NCI-H2227 treated with DMSO at 0.1 percent for 48 hours (cell line): Measurements from ENCODE around the gene TAOK1.

Source experiments
- DNase-seq: peaks from one replicate; lab custom pipeline; 2025; lab: John Stamatoyannopoulos, UW

Gene TAOK1

DNA sequence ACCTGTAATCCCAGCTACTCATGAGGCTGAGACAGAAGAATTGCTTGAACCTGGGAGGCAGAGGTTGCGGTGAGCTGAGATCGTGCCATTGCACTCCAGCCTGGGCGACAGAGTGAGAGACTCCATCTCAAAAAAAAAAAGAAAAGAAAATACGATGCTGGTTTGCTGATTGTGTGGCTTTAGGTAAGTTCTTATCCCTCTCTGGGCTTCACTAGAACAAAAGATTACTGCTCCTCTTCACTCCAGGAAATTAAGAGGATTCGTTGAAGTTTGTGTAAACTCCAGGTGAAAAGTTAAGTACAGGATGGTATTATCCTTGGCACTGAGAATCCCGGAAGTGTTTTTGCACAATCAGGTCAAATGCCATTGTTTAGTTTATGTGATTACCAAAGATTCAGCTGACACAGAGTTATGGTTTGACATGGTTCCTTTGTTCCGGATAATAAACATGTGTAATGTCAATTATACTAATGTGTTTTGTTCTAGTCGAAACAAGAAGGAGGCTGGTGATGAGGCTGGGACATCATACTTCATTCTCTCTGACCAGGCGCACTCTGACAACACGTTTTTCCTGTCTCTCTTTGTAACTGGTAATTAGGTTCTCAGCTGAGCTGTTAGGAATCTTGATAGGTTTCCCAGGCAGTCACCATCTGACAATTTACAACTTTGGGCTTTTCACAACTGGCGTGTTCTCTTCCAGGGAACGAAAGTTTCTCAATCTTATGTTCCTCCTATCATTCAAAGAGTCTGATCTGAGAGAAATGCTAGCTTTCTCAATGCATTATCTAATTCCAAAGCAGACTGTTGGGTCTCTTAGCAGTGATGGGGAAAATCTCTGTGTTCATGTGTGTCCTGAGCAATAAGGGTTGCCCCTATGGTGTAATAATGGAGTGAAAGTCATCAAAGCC is 10.8 kb upstream of the TAOK1 start:
- peak; percentile 11 for DNase-seq

DNA sequence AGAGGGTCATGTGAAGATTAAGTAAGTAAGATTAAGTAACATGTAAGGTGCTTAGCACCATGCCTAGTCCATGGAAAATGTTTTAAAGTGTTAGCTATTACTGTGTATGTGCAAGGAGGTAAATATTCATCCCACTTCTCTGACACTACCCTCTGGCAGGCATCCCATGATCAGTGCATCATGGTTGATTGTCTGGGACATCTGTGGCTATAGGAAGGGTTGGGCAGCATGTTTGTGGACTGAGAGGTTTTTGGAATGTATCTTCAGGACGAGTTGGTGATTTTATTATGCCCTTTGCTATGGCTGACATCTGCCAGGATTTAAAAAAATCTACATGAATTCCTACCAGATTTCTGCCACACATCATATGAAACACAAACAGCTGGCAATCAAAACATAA is 6.5 kb upstream of the TAOK1 start:
- no peak for DNase-seq

DNA sequence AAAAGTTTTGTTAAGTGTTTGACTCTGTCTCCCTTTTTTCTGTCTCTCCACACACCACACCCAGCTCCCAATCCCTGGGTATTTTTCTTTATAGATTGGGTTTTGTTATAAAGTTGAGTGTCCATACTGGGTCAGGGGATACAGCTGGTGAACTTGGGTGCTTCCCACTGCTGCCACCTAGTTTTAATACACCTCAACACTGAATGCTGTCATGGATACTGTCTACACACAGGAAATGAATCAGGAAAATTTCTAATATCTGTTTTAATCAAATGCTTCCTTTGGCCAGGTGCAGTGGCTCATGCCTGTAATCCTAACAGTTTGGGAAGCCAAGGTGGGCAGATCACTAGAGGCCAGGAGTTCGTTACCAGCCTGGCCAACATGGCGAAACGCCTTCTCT is 5.3 kb upstream of the TAOK1 start:
- no peak for DNase-seq

DNA sequence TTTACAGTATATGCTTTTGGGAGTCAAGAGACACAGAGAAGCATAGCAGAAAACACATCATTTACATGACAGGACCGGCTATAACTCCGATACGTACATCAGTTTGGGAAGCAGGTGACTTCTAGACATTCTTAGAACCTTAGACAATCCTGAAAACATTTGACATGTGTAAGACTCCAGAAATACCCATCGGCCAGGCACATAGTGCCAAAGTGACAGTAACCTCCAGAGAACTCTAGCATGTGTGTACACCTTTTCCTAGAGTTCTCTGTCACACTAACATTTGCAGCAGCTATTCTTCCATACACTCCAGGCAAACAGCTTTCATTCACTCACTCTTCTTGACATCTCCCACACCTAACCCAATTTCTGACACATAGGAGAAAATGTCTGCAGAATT is 3.4 kb upstream of the TAOK1 start:
- no peak for DNase-seq

DNA sequence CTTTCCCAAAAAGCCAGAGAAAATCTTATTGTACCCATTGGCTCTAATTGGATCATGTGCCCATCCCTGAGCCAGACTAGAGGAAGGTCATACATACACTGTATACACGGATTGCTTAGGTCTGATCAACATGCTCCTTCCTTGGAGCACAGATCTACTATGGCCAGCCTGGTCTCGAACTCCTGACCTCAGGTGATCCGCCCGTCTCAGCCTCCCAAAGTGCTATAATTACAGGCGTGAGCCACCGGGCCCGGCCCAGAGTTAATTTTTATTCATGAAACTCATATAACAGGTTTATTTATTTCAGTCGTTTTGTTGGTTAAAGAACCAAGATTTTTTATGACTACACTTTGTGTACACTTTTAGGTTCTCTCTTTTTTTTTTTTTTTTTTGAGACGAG is 1.2 kb upstream of the TAOK1 start:
- no peak for DNase-seq

DNA sequence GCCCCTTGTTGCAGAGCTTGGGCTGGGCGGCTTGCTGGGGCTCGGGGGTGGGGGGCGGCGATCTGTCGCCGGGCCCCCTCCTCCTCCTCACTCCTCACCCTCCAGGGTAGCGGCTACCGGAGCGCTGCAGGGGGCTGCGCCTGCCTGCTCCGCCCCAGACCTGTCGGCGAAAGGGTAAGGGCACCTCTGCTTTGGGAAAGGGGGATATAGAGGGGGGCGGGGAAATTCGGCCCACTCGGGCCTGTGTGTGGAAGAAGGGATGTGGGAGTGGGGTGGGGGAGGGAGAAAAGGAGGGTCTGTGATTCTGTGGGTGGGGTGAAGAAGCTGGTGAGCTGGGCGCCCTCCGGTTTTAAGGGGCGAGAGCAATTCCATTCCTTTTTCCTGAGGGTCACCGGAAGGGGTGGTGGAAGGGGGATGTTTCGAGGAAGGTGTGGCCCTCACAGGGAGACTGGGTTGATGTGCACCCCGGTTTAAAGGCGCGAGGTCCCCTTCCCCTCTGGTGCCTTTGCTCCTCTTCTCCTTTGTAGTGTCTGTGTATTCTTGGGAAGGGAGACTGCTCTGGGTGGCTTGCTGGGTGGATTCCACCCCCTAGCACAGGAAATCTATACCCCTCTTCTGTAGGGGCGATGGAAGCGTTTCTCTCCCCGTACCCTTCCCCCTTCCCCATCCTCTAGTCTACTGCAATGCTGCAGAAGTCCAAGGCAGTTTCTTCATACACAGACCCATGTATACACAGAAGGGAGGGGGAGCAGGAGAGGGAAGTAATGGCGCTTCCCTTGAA is 878 bp downstream of the TAOK1 start:
- no peak for DNase-seq

DNA sequence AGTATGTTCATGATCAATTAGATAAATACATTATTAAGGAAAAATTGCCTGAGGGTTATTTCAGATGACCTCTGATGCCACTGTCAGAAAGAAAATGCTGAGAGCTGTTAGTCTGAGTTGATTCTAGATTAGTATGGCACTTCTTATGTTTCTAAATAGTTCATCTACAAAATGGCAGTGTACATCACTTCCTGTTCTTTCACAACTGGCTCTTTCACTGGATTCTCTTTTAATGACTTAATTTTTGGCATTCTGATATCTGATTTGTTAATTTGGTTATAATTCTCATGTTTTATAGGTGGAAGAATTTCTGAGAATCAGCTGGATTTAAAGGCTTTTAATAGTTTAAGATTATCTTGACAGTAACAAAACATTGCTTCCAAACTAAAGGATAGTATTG is 3.3 kb downstream of the TAOK1 start:
- DNase-seq = no peak

DNA sequence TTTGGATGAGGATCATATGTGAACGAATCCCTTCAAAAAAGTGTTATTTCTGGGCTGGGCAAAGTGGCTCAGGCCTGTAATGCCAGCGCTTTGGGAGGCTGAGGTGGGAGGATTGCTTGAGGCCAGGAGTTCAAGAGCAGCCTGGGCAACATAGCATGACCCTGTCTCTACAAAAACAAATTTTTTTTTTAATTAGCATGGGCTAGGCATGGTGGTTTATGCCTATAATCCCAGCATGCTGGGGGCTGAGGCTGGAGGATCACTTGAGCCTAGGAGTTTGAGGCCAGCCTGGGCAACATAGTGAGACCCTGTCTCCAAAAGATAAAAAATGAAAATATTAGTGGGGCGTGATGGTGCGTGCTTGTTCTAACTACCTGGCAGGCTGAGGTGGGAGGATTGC is 4.6 kb downstream of the TAOK1 start:
- DNase-seq = no peak

DNA sequence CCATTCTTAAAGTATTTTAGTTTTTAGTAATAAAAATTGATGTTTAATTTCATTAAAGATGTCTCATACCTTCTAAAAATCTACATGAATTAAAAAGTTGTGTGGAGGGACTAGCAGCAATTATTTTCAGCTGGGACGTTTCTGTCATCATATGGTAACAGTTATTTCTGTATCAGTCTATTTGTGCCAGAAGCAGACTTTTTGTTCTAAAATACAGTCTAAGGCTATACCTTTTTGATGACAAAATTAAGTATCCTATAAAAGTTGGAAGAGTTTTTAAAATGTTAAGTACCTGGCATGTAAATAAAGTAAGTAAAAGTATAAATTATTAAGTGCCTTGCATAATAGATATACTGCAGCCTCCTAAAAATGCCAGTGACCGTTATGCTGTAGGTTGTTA is 5.9 kb downstream of the TAOK1 start:
- DNase-seq = no peak

DNA sequence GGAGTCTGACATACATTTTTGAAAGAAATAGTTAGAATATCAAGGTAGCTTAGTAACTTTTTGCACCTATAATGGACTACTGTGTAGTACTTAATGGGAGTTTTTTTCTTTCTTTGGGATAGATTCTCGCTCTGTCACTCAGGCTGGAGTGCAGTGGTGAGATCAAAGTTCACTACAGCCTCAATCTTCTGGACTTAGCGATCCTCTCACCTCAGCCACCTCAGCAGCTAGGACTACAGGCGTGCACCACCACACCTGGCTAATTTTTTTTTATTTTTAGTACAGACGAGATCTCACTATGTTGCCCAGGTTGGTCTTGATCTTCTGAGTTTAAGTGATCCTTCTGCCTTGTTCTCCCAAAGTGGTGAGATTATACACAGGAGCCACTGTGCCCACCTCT is 9.5 kb downstream of the TAOK1 start:
- no peak for DNase-seq

DNA sequence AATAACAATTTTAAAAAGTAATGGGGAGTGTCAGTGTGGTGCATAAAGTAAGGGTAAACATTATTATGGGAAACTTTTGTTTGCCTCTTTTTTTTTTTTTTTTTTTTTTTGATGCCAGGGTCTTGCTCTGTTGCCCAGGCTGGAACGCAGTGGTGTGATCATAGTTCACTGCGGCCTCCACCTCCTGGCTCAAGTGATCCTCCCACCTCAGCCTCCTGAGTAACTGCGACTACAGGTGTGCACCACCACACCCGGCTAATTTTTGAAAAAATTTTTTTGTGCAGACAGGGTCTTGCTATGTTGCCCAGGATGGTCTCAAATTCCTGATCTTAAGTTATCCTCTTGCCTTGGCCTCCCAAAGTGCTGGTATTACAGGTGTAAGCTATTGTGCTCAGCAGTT is 10.7 kb downstream of the TAOK1 start:
- DNase-seq = no peak

DNA sequence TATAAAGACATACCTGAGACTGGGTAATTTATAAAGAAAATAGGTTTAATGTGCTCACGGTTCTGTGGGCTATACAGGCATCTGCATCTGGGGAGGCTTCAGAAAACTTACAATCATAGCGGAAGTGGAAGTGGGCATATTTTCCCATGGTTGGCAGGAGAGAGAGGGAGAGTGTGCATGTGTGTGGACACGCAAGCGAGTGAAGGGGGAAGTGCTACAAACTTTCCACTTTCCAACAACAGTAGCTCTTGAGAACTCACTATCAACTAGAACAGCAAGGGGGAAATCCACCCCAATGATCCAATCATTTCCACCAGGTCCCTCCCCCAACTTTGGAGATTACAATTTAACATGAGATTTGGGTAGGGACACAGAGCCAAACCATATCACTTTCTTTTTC is 11.1 kb downstream of the TAOK1 start:
- no peak for DNase-seq

DNA sequence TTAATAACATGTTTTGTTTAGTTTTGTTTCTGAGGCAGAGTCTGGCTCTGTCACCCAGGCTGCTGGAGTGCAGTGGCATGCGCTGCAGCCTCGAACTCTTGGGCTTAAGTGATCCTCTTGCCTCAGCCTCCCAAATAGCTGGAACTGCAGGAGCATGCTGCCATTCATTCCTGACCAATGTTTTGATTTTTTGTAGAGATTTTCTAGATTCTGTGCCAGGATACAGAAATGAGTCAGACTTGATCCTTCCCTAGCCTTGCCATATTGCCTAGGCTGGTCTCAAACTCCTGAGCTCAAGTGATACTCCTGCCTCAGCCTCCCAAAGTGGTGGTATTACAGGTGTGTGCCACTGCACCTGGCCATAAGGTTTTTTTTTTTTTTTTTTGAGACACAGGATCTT is 17.7 kb downstream of the TAOK1 start:
- DNase-seq = no peak

DNA sequence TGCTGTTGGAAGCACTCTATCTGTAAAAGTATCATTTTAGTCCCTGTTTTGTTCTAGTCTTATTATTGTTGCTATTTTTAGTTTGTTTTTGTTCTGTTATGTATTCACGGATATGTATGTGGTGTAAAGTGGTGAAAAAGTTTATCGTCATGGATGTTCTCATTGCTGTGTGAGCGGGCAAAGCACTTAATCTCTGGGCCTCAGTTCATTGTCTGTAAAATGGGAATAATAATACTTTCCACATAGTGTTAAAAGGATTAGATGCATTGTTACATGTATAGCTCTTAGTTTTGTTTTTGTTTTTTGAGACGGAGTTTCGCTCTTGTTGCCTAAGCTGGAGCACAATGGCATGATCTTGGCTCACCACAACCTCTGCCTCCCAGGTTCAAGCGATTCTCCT is 19.8 kb downstream of the TAOK1 start:
- no peak for DNase-seq

DNA sequence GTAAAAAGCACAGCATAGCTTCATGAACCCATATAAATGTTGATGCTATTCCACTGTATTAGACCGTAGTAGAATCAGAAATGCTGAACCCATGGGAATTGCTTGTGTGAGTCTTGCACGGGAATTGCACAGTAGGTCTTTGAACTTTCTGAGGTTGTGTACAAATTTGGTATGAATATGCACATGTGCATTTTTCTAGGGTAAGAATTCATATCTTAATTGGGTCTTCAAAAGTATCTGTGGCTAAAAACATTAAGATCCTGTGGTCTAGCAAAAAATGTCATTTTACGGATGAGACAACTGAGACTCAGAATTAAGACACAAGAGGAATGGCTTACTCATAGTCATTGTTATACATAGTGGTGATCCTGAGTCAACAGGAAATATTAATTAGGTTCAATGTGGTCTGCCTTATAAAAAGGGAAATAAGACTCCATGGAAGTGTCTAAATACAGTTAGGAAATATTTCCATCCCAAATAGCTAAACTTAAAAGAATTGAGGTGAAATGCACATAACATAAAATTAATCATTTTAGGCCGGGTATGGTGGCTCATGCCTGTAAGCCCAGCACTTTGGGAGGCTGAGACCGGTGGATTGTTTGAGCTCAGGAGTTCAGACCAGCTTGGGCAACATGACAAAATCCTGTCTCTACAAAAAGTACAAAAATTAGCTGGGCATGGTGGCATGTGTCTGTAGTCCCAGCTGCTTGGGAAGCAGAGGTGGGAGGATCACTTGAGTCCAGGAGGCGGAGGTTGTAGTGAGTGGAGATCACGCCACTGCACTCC is 22.8 kb downstream of the TAOK1 start:
- DNase-seq = no peak

DNA sequence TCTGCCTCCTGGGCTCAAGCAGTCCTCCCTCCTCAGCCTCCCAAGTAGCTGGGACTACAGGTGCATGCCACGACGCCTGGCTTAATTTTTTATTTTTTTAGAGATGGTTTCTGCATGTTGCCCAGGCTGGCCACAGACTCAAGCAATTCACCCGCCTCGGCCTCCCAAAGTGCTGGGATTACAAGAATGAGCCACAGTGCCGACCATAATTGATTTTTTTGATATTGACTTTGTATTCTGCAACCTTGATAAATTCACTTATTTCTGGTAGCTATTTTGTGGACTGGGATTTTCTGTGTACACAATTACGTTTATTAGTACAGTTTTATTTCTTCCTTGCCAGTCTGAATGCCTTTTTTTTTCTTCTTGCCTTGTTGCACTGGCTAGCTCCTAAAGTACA is 30.0 kb downstream of the TAOK1 start:
- DNase-seq = no peak

DNA sequence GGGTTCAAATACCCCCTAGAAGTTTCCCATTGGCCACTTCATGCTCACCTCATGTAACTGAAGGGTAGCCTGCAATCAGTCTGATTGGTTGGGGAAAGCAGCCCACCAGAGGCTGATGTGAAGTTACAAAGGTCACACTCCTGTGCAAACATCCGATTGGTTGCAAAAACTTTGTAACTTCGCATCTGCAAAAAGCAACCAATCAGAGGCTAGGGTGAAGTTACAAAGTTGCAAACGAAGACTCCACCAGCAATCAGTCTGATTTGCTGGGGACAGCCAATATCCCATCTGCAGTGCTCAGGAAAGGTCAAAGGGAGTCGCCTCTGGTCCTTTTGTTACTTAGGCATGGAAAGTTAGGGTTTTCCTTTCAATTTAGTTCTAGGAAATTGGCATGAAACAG is 40.1 kb downstream of the TAOK1 start:
- no peak for DNase-seq

DNA sequence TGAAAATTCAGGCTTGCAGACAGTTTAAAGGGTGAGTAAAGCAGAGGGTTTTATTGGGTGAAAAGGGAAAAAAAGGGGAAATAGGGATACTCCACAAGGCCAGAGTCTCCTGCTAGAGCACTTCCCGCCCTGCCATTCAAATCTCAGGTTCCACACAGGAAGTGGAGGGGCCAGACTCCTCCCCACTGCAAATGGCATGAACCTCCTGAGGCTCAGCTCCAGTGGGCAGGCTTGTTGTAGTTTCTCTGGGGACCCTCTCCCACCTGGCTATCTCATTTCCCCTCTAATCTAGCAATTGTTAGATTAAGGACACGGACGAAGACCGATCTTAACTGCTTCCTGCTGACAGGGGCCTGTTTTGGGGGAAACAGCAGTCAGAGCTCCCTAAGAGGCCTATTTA is 43.4 kb downstream of the TAOK1 start:
- no peak for DNase-seq

DNA sequence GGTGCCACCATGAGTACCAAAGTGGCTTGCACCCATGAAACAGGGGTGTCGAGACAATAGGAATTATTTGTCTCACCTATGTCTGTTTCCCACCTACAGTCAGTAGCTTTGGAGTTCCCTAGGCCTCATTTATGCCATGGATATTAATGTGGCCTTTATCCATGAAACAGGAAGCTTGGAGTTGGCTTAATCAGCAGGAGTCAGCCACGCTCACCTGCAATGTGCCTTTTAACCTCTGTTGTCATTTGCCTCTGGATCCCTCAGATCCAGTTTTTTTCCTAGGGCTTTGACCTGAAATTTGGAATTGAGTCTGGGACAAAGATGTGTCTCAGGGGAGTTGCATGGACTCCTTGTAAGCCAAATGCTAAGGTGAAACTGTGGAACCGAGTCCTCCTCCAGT is 44.4 kb downstream of the TAOK1 start:
- DNase-seq = no peak

DNA sequence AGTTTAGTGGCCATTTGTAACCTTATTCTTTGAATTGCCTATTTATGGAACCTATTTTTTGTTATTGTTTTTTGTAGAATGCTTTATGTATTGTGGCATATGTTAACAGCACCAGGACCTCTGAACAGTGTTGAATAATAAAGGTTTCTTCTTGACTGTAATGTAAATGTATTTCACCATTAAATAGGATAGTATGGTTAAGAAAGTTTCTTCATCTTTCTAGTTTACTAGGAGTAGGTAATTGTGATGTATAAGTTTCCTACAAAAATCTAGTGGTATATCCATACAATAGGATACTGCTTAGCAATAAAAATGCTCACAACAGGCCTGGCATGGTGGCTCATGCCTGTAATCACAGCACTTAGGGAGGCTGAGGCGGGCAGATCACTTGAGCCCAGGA is 52.3 kb downstream of the TAOK1 start:
- no peak for DNase-seq

DNA sequence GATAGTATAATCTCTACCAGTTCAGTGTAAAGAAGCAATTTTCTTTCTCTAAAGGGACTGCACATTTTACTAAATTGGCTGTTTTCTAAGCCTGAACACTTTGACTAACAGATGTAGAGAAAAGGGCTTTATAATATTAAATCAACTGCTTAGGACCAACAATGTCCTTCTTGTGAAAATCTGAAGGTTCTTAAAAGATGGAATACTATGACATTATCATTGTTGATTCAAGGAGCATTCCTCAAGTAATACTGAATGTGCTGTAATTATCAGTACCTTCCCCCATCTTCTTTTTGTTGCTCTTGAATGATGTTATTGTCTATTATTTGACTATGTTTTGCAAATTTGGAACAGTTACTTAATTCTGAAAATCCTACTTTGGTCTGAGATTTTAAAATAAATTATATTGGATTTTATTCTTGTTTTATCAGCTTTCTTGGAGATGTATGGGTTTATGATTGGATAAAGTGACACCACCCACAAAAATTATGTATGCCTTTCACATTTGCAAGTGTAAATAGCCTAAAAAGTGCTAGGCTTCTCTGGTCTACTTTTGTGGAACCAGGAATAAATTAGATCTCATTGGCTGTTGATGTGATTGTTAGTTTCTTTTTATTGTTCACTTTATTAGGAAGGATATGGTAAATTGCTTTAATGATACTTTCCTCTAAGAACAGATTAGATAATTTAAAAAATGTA is 53.0 kb downstream of the TAOK1 start:
- no peak for DNase-seq

DNA sequence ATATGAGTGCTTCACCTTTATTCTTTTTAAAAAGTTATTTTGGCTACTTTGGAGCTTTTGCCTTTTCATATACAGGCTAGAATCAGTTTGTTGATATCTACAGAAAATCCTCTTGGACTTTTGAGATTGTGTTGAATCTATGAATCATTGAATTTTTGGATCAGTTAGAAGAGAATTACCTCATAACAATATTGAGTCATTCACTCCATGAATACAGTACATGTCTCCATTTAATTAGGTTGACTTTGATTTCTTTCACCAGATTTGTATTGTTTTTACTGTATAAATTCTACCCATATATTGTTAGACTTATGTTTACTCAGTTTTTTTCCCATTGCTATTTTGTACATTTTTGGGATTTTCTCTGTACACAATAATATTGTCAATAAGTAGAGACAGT is 54.4 kb downstream of the TAOK1 start:
- DNase-seq = no peak
